SK-N-MC (cell line): Measurements from ENCODE around the gene SRRM4.

ENCODE experiments used
- EZH2 ChIP-seq: fragments of 200-600 bp; sonication (generic); IDR thresholded peaks from one replicate; pipeline ENCODE4 v1.6.1; 2017; ENCODE audit warnings: antibody characterized with exemption
- POLR2AphosphoS5 ChIP-seq: IDR thresholded peaks from 2 replicates; pipeline ENCODE4 v1.6.1; 2012; ENCODE audit warnings: mild to moderate bottlenecking, low read depth, low read length, borderline replicate concordance

DNA sequence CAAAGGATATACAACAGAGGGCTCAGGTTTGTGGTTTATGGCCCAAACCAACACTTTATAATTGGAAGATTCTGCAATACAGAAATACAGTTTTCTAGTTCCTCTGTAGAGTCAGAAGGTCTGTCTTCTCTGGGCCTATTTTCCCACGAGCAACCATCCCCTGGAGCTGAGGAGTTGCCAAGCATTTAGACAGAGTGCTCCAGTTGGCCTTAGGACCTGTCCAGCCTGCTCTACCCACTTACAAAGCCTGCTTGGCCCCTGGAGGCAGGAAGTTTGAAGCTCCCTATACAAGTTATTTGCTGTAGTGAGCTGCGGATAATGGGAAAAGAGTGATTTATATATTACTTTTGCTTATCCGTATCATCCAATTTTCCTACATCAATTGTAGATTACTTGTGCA is 136.6 kb downstream of the SRRM4 start:
- TF ChIP-seq EZH2 (no peak), POLR2AphosphoS5 (no peak)
